Endodermal cell (in vitro differentiated cells): ENCODE results near the gene CFAP77. TPM values are rescaled to one million over a fixed set of nuclear protein-coding genes. Genes with fewer than 3 reads are reported as not detected.

Experiments
- DNase-seq: peaks from one replicate; pipeline ENCODE4 v3.0.0-alpha.2; 2017
- H3K27ac ChIP-seq: 2 replicates; pipeline ENCODE4 v1.5.1; 2013; ENCODE audit warnings: mild to moderate bottlenecking, low read depth, low read length, moderate library complexity
- H3K27me3 ChIP-seq: 2 replicates; pipeline ENCODE4 v1.6.1; 2013; ENCODE audit warnings: mild to moderate bottlenecking, low read length, moderate library complexity; ENCODE audit not compliant: insufficient read depth, control insufficient read depth, poor library complexity, severe bottlenecking
- H3K36me3 ChIP-seq: 2 replicates; pipeline ENCODE4 v1.7.0; 2013; ENCODE audit warnings: mild to moderate bottlenecking, low read length, moderate library complexity; ENCODE audit not compliant: control insufficient read depth, insufficient read depth
- H3K4me1 ChIP-seq: one replicate; pipeline ENCODE4 v1.7.0; 2013; ENCODE audit warnings: low read length; ENCODE audit not compliant: control insufficient read depth, insufficient read depth
- H3K4me3 ChIP-seq: 2 replicates; pipeline ENCODE4 v1.5.1; 2013; ENCODE audit warnings: mild to moderate bottlenecking, low read length, moderate library complexity
- H3K9ac ChIP-seq: 2 replicates; pipeline ENCODE4 v1.6.1; 2013; ENCODE audit warnings: mild to moderate bottlenecking, low read length, moderate library complexity; ENCODE audit not compliant: poor library complexity, severe bottlenecking; ENCODE audit errors: extremely low read depth
- H3K9me3 ChIP-seq: 2 replicates; pipeline ENCODE4 v1.6.1; 2013; ENCODE audit warnings: mild to moderate bottlenecking, low read length, moderate library complexity; ENCODE audit not compliant: control insufficient read depth
- H3K27ac Mint-ChIP-seq: 2 replicates; pipeline ENCODE4 v1.8.0; 2020; ENCODE audit warnings: mixed read lengths
- H3K27me3 Mint-ChIP-seq: 2 replicates; pipeline ENCODE4 v1.8.0; 2021; ENCODE audit warnings: mild to moderate bottlenecking, mixed read lengths; ENCODE audit not compliant: insufficient read depth
- H3K36me3 Mint-ChIP-seq: 2 replicates; pipeline ENCODE4 v1.8.0; 2020; ENCODE audit warnings: low read depth, mixed read lengths
- H3K4me1 Mint-ChIP-seq: 2 replicates; pipeline ENCODE4 v1.8.0; 2020; ENCODE audit warnings: mixed read lengths
- H3K4me3 Mint-ChIP-seq: 2 replicates; pipeline ENCODE4 v1.8.0; 2020; ENCODE audit warnings: mild to moderate bottlenecking, moderate library complexity, mixed read lengths
- H3K9me3 Mint-ChIP-seq: 2 replicates; pipeline ENCODE4 v1.8.0; 2020; ENCODE audit warnings: mild to moderate bottlenecking, mixed read lengths
- WGBS, 2 experiments: methylation state at CpG; one replicate each; pipeline versions ENCODE4 v1.1.5 to v1.1.7; 2013; ENCODE audit warnings: missing lambda C conversion rate in 2 of 2, mixed read lengths in 1 of 2; ENCODE audit not compliant: insufficient coverage in 1 of 2, insufficient read length in 1 of 2; 5-methylcytosine and 5-hydroxymethylcytosine counted together
- total RNA-seq, 2 donors: library from RNA; stranded (reverse); fragmentation: NEBNext Ultra II Directional in 1 of 2; extraction: Animal tissue kit (Norgen Biotek cat#: 25700) in 1 of 2; gene quantifications; 2 replicates in 1 of 2; 3 replicates in 1 of 2; pipeline ENCODE4 v1.2.1, GENCODE V29; 2021
- TF ChIP-seq, protein P1 (sequence below): fragments of 200-600 bp; sonication (generic); conservative IDR thresholded peaks from 2 replicates; pipeline ENCODE4 v1.5.0; 2021; ENCODE audit warnings: antibody characterized with exemption, mild to moderate bottlenecking

CFAP77 gene
- total RNA-seq, 2 donors from 2014 or later: 1.7 to 2.2 TPM

DNA sequence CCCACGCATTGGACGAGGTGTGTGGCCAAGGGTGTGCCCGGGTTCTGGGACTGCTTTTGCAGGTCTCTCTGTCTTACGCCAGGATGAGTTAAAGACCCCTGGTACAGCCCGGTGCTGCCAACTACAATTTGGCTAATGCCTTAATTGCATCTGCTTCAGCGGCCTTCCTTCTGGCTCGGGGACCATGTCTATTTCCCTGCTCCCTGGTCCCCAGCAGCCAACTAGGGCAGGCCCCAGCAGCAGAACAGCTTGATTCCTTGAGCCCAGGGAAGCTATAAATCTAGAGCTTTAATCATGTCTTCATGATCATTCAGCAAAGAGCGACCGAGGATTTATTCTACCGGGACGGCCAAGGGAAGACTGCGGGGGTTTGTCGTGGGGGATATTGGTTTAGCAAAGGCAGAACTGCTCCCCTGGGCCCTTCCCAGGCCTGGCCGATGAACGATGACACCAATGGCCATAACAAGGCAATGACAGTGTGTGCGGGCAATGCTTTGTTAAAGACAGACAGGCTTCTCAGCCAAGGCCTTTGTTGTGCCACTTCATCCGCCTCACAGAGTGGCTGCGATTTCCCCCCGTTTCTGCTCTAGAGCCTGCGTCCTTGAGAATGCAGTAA lies 51.4 kb downstream of the CFAP77 start:
- TF ChIP-seq, protein P1, sequence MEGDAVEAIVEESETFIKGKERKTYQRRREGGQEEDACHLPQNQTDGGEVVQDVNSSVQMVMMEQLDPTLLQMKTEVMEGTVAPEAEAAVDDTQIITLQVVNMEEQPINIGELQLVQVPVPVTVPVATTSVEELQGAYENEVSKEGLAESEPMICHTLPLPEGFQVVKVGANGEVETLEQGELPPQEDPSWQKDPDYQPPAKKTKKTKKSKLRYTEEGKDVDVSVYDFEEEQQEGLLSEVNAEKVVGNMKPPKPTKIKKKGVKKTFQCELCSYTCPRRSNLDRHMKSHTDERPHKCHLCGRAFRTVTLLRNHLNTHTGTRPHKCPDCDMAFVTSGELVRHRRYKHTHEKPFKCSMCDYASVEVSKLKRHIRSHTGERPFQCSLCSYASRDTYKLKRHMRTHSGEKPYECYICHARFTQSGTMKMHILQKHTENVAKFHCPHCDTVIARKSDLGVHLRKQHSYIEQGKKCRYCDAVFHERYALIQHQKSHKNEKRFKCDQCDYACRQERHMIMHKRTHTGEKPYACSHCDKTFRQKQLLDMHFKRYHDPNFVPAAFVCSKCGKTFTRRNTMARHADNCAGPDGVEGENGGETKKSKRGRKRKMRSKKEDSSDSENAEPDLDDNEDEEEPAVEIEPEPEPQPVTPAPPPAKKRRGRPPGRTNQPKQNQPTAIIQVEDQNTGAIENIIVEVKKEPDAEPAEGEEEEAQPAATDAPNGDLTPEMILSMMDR: no peak
- peaks cover 11% of the 10 kb centered on the region for H3K4me1 Mint-ChIP-seq
- H3K27me3 Mint-ChIP-seq: no peaks in the 10 kb centered on the region
- no peaks in the 10 kb centered on the region for H3K36me3 Mint-ChIP-seq
- no peak overlapping the region for H3K27ac Mint-ChIP-seq
- Histone ChIP-seq H3K4me1 (no peaks in the 10 kb centered on the region), H3K27ac (peak overlapping the region; percentile 72), H3K9ac (no peak overlapping the region), H3K27me3 (no peaks in the 10 kb centered on the region), H3K4me3 (no peak overlapping the region), H3K9me3 (no peaks in the 10 kb centered on the region), H3K36me3 (no peaks in the 10 kb centered on the region)
- no peak for DNase-seq
- 92 to 93% methylated on average over 19 to 20 of the region's 20 CpGs for WGBS, 2 experiments
- no peak overlapping the region for H3K4me3 Mint-ChIP-seq
- H3K9me3 Mint-ChIP-seq: no peaks in the 10 kb centered on the region

DNA sequence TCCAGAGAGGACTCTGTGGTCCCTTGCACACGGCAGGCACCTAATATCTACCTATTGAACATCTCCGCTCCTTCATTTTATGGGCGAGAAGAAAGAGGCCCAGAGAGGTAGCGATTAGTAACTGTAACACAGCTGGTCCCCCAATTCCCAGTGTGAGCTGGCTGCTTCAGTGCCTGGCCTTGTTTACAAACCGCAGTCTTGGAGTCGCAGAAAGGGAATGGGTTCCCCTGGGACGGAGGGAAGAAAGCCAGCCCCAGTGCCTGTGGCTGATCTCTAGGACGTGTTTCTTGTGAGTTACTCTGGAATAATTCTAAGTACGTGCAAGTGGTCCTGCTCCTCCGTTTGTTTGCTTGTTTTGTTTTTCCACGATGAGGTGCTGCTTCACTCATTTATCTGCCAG lies 52.0 kb downstream of the CFAP77 start:
- Mint-ChIP-seq H3K4me3 (no peak overlapping the region), H3K27me3 (no peaks in the 10 kb centered on the region), H3K9me3 (no peaks in the 10 kb centered on the region), H3K4me1 (peaks cover 11% of the 10 kb centered on the region), H3K36me3 (no peaks in the 10 kb centered on the region), H3K27ac (no peak overlapping the region)
- WGBS, 2 experiments: 84 to 93% methylated on average over 11 of the region's 11 CpGs
- H3K27me3 ChIP-seq: no peaks in the 10 kb centered on the region
- TF ChIP-seq, protein P1: no peak
- peak overlapping the region; percentile 72 for H3K27ac ChIP-seq
- no peak overlapping the region for H3K9ac ChIP-seq
- H3K36me3 ChIP-seq: no peaks in the 10 kb centered on the region
- no peaks in the 10 kb centered on the region for H3K9me3 ChIP-seq
- DNase-seq: no peak
- no peaks in the 10 kb centered on the region for H3K4me1 ChIP-seq
- H3K4me3 ChIP-seq: no peak overlapping the region

DNA sequence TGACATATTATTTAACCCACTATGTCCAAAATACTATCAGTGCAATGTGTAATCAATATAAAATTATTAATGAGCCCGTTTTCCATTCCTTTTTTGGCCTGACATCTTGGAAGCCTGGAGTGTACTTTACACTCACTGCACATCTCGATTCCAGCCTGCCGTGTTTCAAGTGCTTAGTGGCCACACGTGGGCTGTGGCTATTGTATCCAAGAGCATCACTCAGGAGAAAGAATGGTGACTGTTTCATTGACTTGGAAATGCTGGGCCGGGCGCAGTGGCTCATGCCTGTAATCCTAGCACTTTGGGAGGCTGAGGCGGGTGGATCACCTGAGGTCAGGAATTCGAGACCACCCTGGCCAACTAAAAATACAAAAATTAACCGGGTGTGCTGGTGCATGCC lies 54.5 kb downstream of the CFAP77 start:
- Histone ChIP-seq H3K9me3 (no peaks in the 10 kb centered on the region), H3K36me3 (no peaks in the 10 kb centered on the region), H3K27ac (no peak overlapping the region), H3K27me3 (no peaks in the 10 kb centered on the region), H3K9ac (no peak overlapping the region), H3K4me1 (no peaks in the 10 kb centered on the region), H3K4me3 (no peak overlapping the region)
- H3K36me3 Mint-ChIP-seq: peaks cover 3% of the 10 kb centered on the region
- 85 to 92% methylated on average over 5 to 9 of the region's 9 CpGs for WGBS, 2 experiments
- DNase-seq: no peak
- H3K4me1 Mint-ChIP-seq: peaks cover 7% of the 10 kb centered on the region
- no peak overlapping the region for H3K4me3 Mint-ChIP-seq
- TF ChIP-seq, protein P1: no peak
- no peak overlapping the region for H3K27ac Mint-ChIP-seq
- no peaks in the 10 kb centered on the region for H3K27me3 Mint-ChIP-seq
- peaks cover 3% of the 10 kb centered on the region for H3K9me3 Mint-ChIP-seq
